Neural crest cell (in vitro differentiated cells): ENCODE measurements around the gene LRRC8D. TPM values are rescaled to one million over a fixed set of nuclear protein-coding genes. Genes with fewer than 3 reads are reported as not detected.

Experiments used
- DNase-seq: peaks from one replicate; pipeline ENCODE4 v3.0.0; 2021; ENCODE audit warnings: low read depth, mixed read lengths, low spot score
- H3K27ac Mint-ChIP-seq: one replicate; pipeline ENCODE4 v1.8.0; 2021; ENCODE audit warnings: mild to moderate bottlenecking, mixed read lengths; ENCODE audit not compliant: unreplicated experiment
- H3K27me3 Mint-ChIP-seq: 2 replicates; pipeline ENCODE4 v1.8.0; 2021; ENCODE audit warnings: low read depth, mild to moderate bottlenecking, mixed read lengths
- H3K36me3 Mint-ChIP-seq: 2 replicates; pipeline ENCODE4 v1.8.0; 2021; ENCODE audit warnings: low read depth, mild to moderate bottlenecking, mixed read lengths
- H3K4me1 Mint-ChIP-seq: 2 replicates; pipeline ENCODE4 v1.8.0; 2021; ENCODE audit warnings: mixed read lengths
- H3K4me3 Mint-ChIP-seq: one replicate; pipeline ENCODE4 v1.8.0; 2021; ENCODE audit warnings: mild to moderate bottlenecking, mixed read lengths
- H3K9me3 Mint-ChIP-seq: 2 replicates; pipeline ENCODE4 v1.8.0; 2021; ENCODE audit warnings: mixed read lengths
- CTCF ChIP-seq: fragments of 200-600 bp; sonication (generic); conservative IDR thresholded peaks from 2 replicates; pipeline ENCODE4 v1.5.0; 2021; ENCODE audit warnings: antibody characterized with exemption, mild to moderate bottlenecking
- total RNA-seq: library from RNA; stranded (reverse); gene quantifications from 2 replicates; pipeline ENCODE4 v1.2.1, GENCODE V29; 2021

The LRRC8D gene
- total RNA-seq, 1 donor from 2014 or later = 44.9 TPM

- H3K36me3 Mint-ChIP-seq = peaks cover under 1% of the 10 kb centered on the region
- H3K4me1 Mint-ChIP-seq = peaks cover 74% of the 10 kb centered on the region
- no peak for DNase-seq
- H3K9me3 Mint-ChIP-seq = no peaks in the 10 kb centered on the region
- H3K27ac Mint-ChIP-seq = no peak overlapping the region
- no peak overlapping the region for H3K4me3 Mint-ChIP-seq
- TF ChIP-seq CTCF = no peak
- H3K27me3 Mint-ChIP-seq = no peaks in the 10 kb centered on the region
Measured at GRCh38 chr1:89832496-89833127, 11.8 kb downstream of the LRRC8D start.

GRCh38 chr1:89833183-89834082 lies 12.6 kb downstream of the LRRC8D start:
- Mint-ChIP-seq H3K4me3 (peak overlapping the region; percentile 9), H3K9me3 (no peaks in the 10 kb centered on the region), H3K36me3 (no peaks in the 10 kb centered on the region), H3K27me3 (no peaks in the 10 kb centered on the region), H3K27ac (no peak overlapping the region), H3K4me1 (peaks cover 75% of the 10 kb centered on the region)
- DNase-seq = no peak
- no peak for TF ChIP-seq CTCF

GRCh38 chr1:89834083-89834704 lies 13.4 kb downstream of the LRRC8D start:
- Mint-ChIP-seq H3K27ac (no peak overlapping the region), H3K4me1 (peaks cover 77% of the 10 kb centered on the region), H3K9me3 (no peaks in the 10 kb centered on the region), H3K27me3 (no peaks in the 10 kb centered on the region), H3K4me3 (peak overlapping the region; percentile 9), H3K36me3 (no peaks in the 10 kb centered on the region)
- TF ChIP-seq CTCF = no peak
- DNase-seq = no peak

GRCh38 chr1:89836252-89837035 lies 15.6 kb downstream of the LRRC8D start:
- DNase-seq = no peak
- no peaks in the 10 kb centered on the region for H3K27me3 Mint-ChIP-seq
- no peak for TF ChIP-seq CTCF
- no peaks in the 10 kb centered on the region for H3K9me3 Mint-ChIP-seq
- H3K4me1 Mint-ChIP-seq = peaks cover 74% of the 10 kb centered on the region
- no peaks in the 10 kb centered on the region for H3K36me3 Mint-ChIP-seq
- no peak overlapping the region for H3K27ac Mint-ChIP-seq
- H3K4me3 Mint-ChIP-seq = no peak overlapping the region

GRCh38 chr1:89837036-89837481 lies 16.2 kb downstream of the LRRC8D start:
- Mint-ChIP-seq H3K27ac (no peak overlapping the region), H3K4me1 (peaks cover 71% of the 10 kb centered on the region), H3K36me3 (no peaks in the 10 kb centered on the region), H3K27me3 (no peaks in the 10 kb centered on the region), H3K4me3 (no peak overlapping the region), H3K9me3 (no peaks in the 10 kb centered on the region)
- DNase-seq = no peak
- no peak for TF ChIP-seq CTCF
